Activated CD4-positive, alpha-beta memory T cell treated with anti-CD3 and anti-CD28 coated beads for 36 hours (primary cell): ENCODE data around the gene WDR46. TPM values are rescaled to one million over a fixed set of nuclear protein-coding genes. Genes with fewer than 3 reads are reported as not detected.
A peak's percentile ranks its signal among the peaks of the same experiment; 100 is the strongest.

Experiments used
- CTCF ChIA-PET: fragments of 350-600 bp; sonication (Branson Sonifier 250); formaldehyde crosslinking; loops from one replicate; lab custom pipeline; 2021; ENCODE audit warnings: antibody characterized with exemption, inconsistent platforms; lab: Charles Lee
- POLR2A ChIA-PET: fragments of 350-600 bp; sonication (Branson Sonifier 250); formaldehyde crosslinking; loops from one replicate; lab custom pipeline; 2021; ENCODE audit warnings: antibody characterized with exemption; lab: Charles Lee
- DNase-seq: peaks from one replicate; pipeline ENCODE4 v3.0.0-alpha.2; 2020
- H3K27ac Mint-ChIP-seq: one replicate; pipeline ENCODE4 v1.8.0; 2021; ENCODE audit warnings: mixed read lengths
- H3K27me3 Mint-ChIP-seq: one replicate; pipeline ENCODE4 v1.8.0; 2021; ENCODE audit warnings: mixed read lengths
- H3K36me3 Mint-ChIP-seq: one replicate; pipeline ENCODE4 v1.8.0; 2021; ENCODE audit warnings: mixed read lengths
- H3K4me1 Mint-ChIP-seq: one replicate; pipeline ENCODE4 v1.8.0; 2021; ENCODE audit warnings: low read depth, mixed read lengths
- H3K4me3 Mint-ChIP-seq: one replicate; pipeline ENCODE4 v1.8.0; 2021; ENCODE audit warnings: mild to moderate bottlenecking, mixed read lengths
- H3K9me3 Mint-ChIP-seq: one replicate; pipeline ENCODE4 v1.8.0; 2021; ENCODE audit warnings: mixed read lengths
- intact Hi-C: fragments of 100-400 bp; cut with micrococcal nuclease; formaldehyde crosslinking; loops from one replicate; pipeline ENCODE4 v1.15.1; 2023
- total RNA-seq, 2 experiments: library from RNA; stranded (reverse); gene quantifications; one replicate each; pipeline ENCODE4 v1.2.3, GENCODE V29; 2021

Gene WDR46
- total RNA-seq, 2 experiments from 2014 or later: 59.4 to 60.7 TPM

DNA sequence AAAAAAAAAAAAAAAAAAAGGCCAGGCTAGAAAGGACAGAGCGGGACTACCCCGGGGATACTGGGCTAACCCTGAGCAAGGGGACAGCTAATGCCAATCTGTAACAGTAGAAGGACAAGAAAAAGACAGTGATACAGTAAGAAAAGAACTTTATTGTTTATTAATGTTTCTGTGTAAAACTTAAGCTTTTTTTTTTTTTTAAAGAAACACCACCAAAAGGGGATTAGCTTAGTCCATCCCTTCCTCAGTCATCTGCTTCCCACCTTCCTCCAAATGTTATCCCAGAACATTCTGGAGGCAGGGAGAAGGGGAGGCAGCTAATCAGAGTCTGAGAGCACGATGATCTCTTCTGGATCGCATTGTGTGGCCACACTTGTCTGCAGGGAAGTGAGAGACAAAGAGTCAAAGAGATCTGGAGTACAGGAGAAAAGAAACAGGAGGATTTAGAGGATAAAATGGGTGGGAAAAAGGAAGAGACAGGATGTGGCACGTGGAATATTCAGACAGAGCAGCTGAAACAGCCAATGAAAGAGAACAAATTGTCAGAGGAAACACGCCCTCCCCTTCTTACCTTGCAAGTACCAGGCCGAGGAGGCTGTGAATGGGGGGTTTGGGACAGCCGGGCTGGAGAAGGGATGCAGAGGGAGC lies 29.5 kb upstream of the WDR46 start:
- Mint-ChIP-seq H3K36me3 (peaks cover 46% of the 10 kb centered on the region), H3K4me3 (peak overlapping the region; percentile 94), H3K27ac (peak overlapping the region; percentile 95), H3K27me3 (no peaks in the 10 kb centered on the region), H3K4me1 (peaks cover 73% of the 10 kb centered on the region), H3K9me3 (no peaks in the 10 kb centered on the region)
- CTCF ChIA-PET: interaction anchor here (0.7 to 2.3 kb wide), 6 partner anchors 19 to 453 kb away, joined by 3 to 15 read pairs (median 6); partner anchors contain the start of genes B3GALT4 and CUTA
- no peak for DNase-seq
- intact Hi-C loops: loop anchor here (10.0 kb wide), 1 partner anchor 256 kb away; no protein-coding TSS in a partner anchor
- POLR2A ChIA-PET: interaction anchor here (0.6 to 3.0 kb wide), 9 partner anchors 20 to 348 kb away, joined by 3 to 14 read pairs (median 4); partner anchors contain the start of genes RGL2, RPS18 and VPS52

DNA sequence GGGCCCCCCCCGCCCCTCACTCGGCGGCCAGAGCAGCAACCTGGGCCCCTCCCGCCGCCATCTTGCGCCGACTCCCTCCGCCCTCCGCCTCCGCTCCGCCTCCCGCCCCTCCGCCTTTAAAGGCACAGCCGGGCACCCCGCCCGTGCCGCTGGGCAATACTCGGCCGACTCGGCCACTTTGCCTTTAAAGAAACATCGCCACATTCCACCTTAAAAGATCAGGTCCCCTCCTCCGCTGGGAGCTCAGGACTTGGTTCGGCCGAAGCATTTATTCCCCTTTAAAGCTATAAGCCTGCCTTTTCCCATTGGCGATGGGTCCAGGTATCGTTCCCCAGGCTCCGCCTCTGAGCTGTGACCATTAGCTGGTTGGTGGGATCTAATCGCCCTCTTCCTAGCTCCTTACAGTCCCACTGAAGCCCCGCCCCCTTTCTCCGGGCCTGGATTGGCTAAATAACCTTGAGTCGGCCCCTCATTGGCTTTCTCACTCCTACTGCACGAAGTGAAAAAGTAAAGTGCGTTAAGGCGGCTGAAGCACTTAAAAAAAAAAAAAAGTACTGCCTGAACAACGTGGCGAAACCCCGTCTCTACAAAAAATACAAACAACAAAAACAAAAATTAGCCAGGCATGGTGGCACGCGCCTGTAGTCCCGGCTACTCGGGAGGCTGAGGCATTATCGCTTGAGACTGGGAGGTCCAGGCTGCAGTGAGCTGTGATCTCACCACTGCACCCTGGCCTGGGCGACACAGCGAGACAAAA lies 28.8 kb upstream of the WDR46 start, which contains the start of gene ZBTB22:
TSS of gene ZBTB22 (minus strand) at position 76 of the 757 bp plus-strand sequence. CDS start 828 bp downstream, outside the sequence.
- DNase-seq: peak; percentile 97
- ChIA-PET POLR2A (interaction anchor here (0.6 to 3.0 kb wide), 10 partner anchors 19 to 347 kb away, joined by 3 to 14 read pairs (median 4); partner anchors contain the start of genes B3GALT4, RGL2, RPS18 and VPS52), CTCF (interaction anchor here (0.7 to 2.3 kb wide), 7 partner anchors 18 to 137 kb away, joined by 3 to 15 read pairs (median 4); partner anchors contain the start of genes B3GALT4, CUTA, KIFC1 and ZBTB9)
- Mint-ChIP-seq H3K4me1 (peaks cover 71% of the 10 kb centered on the region), H3K36me3 (peaks cover 52% of the 10 kb centered on the region), H3K9me3 (no peaks in the 10 kb centered on the region), H3K27ac (peak within 1 kb of the TSS; percentile 95), H3K4me3 (peak within 1 kb of the TSS; percentile 94), H3K27me3 (no peaks in the 10 kb centered on the region)
- intact Hi-C loops: loop anchor here (1.0 to 10.0 kb wide), 2 partner anchors 46 to 257 kb away; partner anchors contain the start of gene RPS18

DNA sequence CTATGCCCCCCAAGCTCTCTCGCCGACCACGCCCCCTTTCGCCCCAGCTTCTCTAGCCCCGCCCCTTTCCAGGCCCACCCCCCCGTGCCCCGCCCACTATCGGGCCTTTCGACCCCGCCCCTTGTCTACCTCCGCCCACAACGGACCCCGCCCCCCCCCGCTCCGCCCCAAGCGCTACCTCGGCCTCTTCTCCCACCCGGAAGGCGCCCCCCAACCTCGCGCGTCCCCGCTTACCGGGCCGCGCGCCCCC lies 28.3 kb upstream of the WDR46 start:
- peaks cover 76% of the 10 kb centered on the region for H3K4me1 Mint-ChIP-seq
- H3K36me3 Mint-ChIP-seq: peaks cover 53% of the 10 kb centered on the region
- H3K4me3 Mint-ChIP-seq: peak overlapping the region; percentile 94
- no peaks in the 10 kb centered on the region for H3K9me3 Mint-ChIP-seq
- peak overlapping the region; percentile 57 for H3K27ac Mint-ChIP-seq
- CTCF ChIA-PET: interaction anchor here (0.8 to 2.3 kb wide), 4 partner anchors 18 to 75 kb away, joined by 4 to 15 read pairs (median 8); partner anchors contain the start of genes B3GALT4 and KIFC1
- no peak for DNase-seq
- POLR2A ChIA-PET: interaction anchor here (1.0 to 3.0 kb wide), 8 partner anchors 19 to 347 kb away, joined by 3 to 14 read pairs (median 4); partner anchors contain the start of genes B3GALT4, RGL2, RPS18 and VPS52
- H3K27me3 Mint-ChIP-seq: no peaks in the 10 kb centered on the region
- intact Hi-C loops: loop anchor here (1.0 to 10.0 kb wide), 2 partner anchors 45 to 257 kb away; partner anchors contain the start of gene RPS18

DNA sequence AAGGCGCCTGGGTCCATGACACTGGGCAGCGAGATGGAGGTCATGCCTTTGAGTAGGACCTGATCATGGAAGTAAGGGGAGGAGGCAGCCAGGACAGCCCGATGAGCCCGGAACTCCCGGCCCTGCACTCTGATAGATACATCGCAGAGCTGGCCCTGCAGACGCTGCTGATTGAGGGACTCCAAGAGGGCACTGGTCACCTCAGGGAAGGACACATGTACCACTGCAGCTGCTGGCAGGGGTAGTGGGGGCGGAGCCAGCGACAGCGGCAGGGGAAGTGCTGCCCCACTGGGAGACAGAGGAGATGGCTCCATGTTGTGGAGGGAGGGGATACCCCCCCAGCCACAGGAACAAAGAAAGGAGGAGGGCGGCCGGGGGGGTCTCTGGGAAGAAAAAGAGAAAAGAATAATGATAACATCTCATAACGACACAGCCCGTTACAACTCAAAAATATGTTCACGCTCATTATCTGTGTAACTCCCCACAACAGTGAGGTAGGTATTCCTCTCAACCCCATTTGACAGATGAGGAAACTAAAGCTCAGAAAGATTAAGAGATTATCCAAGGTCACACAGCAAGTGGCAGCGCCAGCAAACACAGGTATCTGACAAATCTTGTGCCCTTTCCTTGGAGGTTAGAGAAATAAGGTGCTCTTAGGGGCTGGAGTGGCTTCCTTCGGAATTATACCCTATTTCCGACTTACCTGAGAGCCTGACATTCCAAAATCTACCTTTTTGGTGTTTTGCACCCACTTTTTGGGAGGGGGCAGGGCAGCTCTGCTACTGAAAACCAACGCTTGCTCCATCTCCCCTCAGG lies 27.8 kb upstream of the WDR46 start:
- CTCF ChIA-PET: interaction anchor here (0.8 to 2.3 kb wide), 2 partner anchors 17 to 75 kb away, joined by 4 to 15 read pairs; partner anchors contain the start of gene KIFC1
- peak overlapping the region; percentile 57 for H3K27ac Mint-ChIP-seq
- intact Hi-C loops: loop anchor here (1.0 to 10.0 kb wide), 2 partner anchors 45 to 258 kb away; partner anchors contain the start of gene RPS18
- no peaks in the 10 kb centered on the region for H3K9me3 Mint-ChIP-seq
- peaks cover 53% of the 10 kb centered on the region for H3K36me3 Mint-ChIP-seq
- peaks cover 77% of the 10 kb centered on the region for H3K4me1 Mint-ChIP-seq
- no peaks in the 10 kb centered on the region for H3K27me3 Mint-ChIP-seq
- DNase-seq: no peak
- POLR2A ChIA-PET: interaction anchor here (1.1 to 3.0 kb wide), 5 partner anchors 18 to 254 kb away, joined by 3 to 14 read pairs (median 7); partner anchors contain the start of genes B3GALT4, RGL2, RPS18 and VPS52
- peak overlapping the region; percentile 94 for H3K4me3 Mint-ChIP-seq

DNA sequence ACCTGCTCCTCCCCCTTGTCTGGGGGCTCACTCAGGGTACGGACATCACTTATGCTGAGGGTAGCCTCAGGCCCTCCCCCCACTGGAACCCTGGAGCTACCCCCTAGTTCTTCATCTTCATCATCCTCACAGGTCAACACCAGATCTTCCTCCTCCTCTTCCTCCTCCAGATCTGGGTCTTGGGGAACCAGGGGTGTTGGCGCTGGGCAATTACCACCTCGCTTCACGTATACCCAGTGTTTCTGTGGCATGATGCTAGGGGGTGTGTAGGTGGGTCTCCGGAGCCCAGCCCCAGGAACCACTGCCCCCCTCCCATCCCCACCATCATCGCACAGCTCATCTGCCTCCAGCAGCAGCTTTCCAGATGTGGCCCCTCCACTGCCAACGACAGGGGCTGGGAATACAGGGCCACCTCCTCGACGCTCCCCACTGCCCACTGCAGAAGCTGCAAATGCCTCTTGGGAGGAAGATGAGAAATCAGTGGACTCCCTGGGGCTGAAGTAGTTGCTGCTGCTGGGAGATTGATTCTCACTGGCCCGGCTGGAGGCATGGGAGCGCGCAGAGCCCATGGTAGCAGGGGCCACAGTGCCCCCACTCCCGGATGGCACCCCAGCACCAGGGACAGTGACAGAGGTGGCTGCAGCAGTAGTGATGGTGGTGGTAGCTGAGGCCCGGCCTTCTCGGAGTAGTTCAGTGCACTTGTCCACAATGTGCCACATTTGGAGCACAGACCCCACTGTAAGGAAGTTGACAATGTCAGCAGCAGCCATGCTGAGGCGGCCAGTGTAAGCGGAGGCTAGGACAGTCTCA lies 27.0 kb upstream of the WDR46 start:
- Mint-ChIP-seq H3K4me1 (peaks cover 74% of the 10 kb centered on the region), H3K27ac (peak overlapping the region; percentile 98), H3K36me3 (peaks cover 52% of the 10 kb centered on the region), H3K27me3 (no peaks in the 10 kb centered on the region), H3K9me3 (no peaks in the 10 kb centered on the region), H3K4me3 (peak overlapping the region; percentile 94)
- POLR2A ChIA-PET: interaction anchor here (2.1 to 2.7 kb wide), 2 partner anchors 17 to 39 kb away, joined by 7 to 13 read pairs; partner anchors contain the start of genes B3GALT4 and RGL2
- CTCF ChIA-PET: no interaction called here
- no peak for DNase-seq
- intact Hi-C loops: loop anchor here (2.0 to 10.0 kb wide), 2 partner anchors 111 to 259 kb away; partner anchors contain the start of gene HSD17B8

DNA sequence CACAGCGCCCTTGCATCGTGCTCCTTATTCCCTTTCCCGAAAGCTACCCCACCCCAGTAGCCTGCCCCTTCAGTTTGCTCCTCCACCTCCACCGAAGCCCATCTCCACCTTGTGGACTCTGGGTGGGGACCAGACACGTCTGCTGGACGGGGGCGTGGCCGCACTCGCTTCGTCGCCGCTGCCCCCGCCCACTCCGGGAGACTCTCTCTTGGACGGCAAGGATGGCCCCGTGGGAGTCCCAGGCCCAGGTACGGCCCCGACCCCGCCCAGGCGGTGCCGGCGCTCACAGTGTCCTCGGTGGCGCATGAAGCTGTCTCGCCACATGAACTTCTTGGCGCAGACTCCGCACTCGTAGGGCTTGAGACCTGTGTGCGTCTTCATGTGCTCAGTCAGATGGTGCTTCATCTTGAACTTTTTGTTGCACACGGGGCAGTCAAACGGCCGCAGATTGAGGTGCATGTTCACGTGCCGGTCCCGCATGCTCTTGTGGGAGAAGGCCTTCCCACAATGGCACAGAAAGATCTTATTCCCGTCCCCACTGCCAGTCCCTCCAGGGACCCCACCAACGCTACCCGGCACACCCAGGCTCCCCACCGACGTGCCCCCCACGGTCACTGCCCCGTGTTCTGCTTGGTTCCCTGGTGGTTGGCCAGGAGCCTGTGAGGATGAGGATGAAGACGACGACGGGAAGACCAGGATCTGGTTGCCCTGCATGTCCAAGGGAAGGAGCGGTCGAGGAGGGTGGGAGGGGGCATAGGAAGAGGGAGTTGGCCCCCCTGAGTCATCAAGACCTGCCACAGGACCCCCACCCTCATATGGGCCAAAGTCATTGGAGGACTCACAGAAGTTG lies 26.1 kb upstream of the WDR46 start:
- H3K27ac Mint-ChIP-seq: peak overlapping the region; percentile 98
- no peaks in the 10 kb centered on the region for H3K27me3 Mint-ChIP-seq
- ChIA-PET CTCF (interaction anchor here (0.6 kb wide), 1 partner anchor 24 kb away, joined by 4 read pairs; no protein-coding TSS in a partner anchor), POLR2A (no interaction called here)
- intact Hi-C loops: loop anchor here (1.0 to 10.0 kb wide), 6 partner anchors 8 to 260 kb away; partner anchors contain the start of gene HSD17B8
- peaks cover 70% of the 10 kb centered on the region for H3K4me1 Mint-ChIP-seq
- peaks cover 48% of the 10 kb centered on the region for H3K36me3 Mint-ChIP-seq
- no peaks in the 10 kb centered on the region for H3K9me3 Mint-ChIP-seq
- no peak for DNase-seq
- H3K4me3 Mint-ChIP-seq: peak overlapping the region; percentile 96

DNA sequence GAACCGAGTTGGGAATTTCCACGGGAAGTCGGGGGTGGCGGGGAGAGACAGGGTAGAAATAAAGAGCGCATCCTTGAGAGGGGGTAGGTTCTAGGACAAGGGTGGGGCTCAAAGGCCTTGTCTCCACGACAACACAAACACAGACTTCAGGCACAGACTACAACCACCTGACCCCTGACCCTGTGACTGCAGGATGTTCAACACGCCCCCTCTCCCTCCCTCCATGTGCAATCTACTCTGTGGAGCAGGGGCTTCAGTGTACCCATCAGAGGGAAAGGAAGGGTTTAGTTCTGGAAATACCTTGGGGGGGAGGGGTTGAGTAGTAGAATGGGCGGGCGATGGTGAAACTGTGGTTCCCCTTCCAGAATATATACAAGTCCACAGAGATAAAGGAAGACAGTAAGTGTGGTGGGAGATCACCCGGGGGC lies 25.5 kb upstream of the WDR46 start:
- CTCF ChIA-PET: interaction anchor here (0.6 kb wide), 1 partner anchor 25 kb away, joined by 4 read pairs; no protein-coding TSS in a partner anchor
- POLR2A ChIA-PET: no interaction called here

DNA sequence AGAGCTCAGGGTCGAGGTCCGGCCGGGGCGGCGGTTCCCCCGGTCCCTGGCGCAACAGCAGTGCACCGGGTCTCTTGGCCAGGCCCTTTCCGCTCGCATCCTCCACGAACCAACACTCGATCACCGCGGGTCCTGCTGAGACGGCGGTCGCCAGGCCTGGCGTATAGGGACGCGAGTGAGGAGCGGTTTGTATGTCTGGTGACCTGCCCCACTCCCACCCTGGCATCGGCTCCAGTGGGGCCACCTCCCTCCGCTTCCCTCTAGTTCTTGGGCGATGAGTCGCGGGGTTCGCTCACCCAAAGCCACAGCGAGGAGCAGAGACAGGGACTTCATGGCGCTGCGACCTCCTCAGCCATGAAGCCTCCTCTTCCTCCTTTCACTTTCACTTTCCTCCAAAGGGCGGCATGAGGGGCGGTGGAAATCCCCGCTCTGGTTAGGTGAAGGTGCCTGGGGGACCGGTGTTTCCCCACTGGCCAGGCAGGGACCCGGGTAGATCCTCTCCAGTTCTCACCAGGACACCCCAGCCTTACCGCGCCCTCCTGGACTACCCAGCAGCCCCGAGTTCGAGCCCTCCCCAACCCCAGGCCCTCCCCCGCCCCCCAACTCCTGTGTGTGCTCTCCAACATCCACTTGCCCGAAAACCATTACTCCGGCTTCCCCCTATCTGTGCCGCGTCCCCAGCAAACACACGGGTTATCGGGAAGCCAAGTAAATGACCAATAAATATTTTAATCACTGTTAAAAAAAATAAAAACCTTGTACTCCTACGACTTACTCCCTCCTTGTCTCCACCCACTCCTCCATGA lies 24.9 kb upstream of the WDR46 start, which contains the start of gene TAPBP:
TSS of gene TAPBP (minus strand) at position 370 of the 806 bp plus-strand sequence. CDS start at position 333, 37 bp downstream.
- Mint-ChIP-seq H3K27me3 (no peaks in the 10 kb centered on the region), H3K9me3 (no peaks in the 10 kb centered on the region), H3K4me1 (peaks cover 57% of the 10 kb centered on the region), H3K4me3 (peak within 1 kb of the TSS; percentile 96), H3K36me3 (peaks cover 41% of the 10 kb centered on the region), H3K27ac (peak within 1 kb of the TSS; percentile 98)
- intact Hi-C loops: loop anchor here (1.0 to 10.0 kb wide), 8 partner anchors 9 to 261 kb away; partner anchors contain the start of genes B3GALT4, HSD17B8, PFDN6 and WDR46
- ChIA-PET CTCF (interaction anchor here (0.6 to 4.2 kb wide), 5 partner anchors 14 to 112 kb away, joined by 3 to 36 read pairs (median 4); partner anchors contain the start of gene RGL2), POLR2A (interaction anchor here (1.1 to 2.7 kb wide), 5 partner anchors 15 to 342 kb away, joined by 6 to 12 read pairs (median 8); partner anchors contain the start of genes B3GALT4, PFDN6, RGL2 and WDR46)
- DNase-seq: peak; percentile 91

More for the DNA sequence above, 25.5 kb upstream of the WDR46 start:
- H3K9me3 Mint-ChIP-seq: no peaks in the 10 kb centered on the region
- peak; percentile 81 for DNase-seq
- no peaks in the 10 kb centered on the region for H3K27me3 Mint-ChIP-seq
- H3K36me3 Mint-ChIP-seq: peaks cover 44% of the 10 kb centered on the region
- H3K4me1 Mint-ChIP-seq: peaks cover 63% of the 10 kb centered on the region
- peak overlapping the region; percentile 98 for H3K27ac Mint-ChIP-seq
- intact Hi-C loops: loop anchor here (1.0 to 10.0 kb wide), 6 partner anchors 9 to 260 kb away; partner anchors contain the start of gene HSD17B8
- H3K4me3 Mint-ChIP-seq: peak overlapping the region; percentile 96
